ENCODE measurements around the gene KCTD16.

DNA sequence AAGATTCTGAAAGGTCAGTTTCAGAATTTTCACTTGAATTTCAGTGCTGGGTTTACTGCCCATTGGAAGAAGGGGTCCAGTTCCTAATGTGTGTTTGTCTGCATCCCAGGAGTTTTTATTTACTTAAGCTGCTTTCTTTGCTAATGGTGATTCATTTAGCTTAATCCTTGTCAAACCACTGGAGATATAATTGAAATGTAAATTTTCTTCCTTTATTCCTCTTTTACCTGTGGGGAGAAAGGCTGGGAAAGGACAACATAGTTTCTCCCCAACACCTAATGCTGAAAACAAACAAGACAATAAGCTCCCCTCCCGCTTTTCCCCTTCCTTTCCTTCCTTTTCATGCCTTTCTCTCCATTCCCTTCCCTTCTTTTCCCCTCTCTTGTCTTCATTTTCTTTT is 185.8 kb downstream of the KCTD16 start:
- TF ChIP-seq SNAI2 (CRISPR knock-in tag; IDR thresholded peaks at IDR 0.05), result no peak
- TF ChIP-seq, protein P1, sequence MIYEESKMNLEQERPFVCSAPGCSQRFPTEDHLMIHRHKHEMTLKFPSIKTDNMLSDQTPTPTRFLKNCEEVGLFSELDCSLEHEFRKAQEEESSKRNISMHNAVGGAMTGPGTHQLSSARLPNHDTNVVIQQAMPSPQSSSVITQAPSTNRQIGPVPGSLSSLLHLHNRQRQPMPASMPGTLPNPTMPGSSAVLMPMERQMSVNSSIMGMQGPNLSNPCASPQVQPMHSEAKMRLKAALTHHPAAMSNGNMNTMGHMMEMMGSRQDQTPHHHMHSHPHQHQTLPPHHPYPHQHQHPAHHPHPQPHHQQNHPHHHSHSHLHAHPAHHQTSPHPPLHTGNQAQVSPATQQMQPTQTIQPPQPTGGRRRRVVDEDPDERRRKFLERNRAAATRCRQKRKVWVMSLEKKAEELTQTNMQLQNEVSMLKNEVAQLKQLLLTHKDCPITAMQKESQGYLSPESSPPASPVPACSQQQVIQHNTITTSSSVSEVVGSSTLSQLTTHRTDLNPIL (CRISPR knock-in tag; IDR thresholded peaks at IDR 0.05; ENCODE audit: low read depth), result no peak
- no peak for TF ChIP-seq ZNF70 (CRISPR knock-in tag; IDR thresholded peaks at IDR 0.05)
- TF ChIP-seq, protein P2, sequence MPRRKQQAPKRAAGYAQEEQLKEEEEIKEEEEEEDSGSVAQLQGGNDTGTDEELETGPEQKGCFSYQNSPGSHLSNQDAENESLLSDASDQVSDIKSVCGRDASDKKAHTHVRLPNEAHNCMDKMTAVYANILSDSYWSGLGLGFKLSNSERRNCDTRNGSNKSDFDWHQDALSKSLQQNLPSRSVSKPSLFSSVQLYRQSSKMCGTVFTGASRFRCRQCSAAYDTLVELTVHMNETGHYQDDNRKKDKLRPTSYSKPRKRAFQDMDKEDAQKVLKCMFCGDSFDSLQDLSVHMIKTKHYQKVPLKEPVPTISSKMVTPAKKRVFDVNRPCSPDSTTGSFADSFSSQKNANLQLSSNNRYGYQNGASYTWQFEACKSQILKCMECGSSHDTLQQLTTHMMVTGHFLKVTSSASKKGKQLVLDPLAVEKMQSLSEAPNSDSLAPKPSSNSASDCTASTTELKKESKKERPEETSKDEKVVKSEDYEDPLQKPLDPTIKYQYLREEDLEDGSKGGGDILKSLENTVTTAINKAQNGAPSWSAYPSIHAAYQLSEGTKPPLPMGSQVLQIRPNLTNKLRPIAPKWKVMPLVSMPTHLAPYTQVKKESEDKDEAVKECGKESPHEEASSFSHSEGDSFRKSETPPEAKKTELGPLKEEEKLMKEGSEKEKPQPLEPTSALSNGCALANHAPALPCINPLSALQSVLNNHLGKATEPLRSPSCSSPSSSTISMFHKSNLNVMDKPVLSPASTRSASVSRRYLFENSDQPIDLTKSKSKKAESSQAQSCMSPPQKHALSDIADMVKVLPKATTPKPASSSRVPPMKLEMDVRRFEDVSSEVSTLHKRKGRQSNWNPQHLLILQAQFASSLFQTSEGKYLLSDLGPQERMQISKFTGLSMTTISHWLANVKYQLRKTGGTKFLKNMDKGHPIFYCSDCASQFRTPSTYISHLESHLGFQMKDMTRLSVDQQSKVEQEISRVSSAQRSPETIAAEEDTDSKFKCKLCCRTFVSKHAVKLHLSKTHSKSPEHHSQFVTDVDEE (CRISPR knock-in tag; IDR thresholded peaks at IDR 0.05), result no peak
